SK-MEL-5 (cell line): ENCODE data around the gene HTR3C. TPM values are rescaled to one million over a fixed set of nuclear protein-coding genes. Genes with fewer than 3 reads are reported as not detected.

Source experiments
- DNase-seq: peaks from one replicate; pipeline ENCODE4 v3.0.0-alpha.2; 2016; ENCODE audit warnings: low read depth, low spot score
- in situ Hi-C: cut with HindIII; loops from 2 replicates; pipeline ENCODE4 v1.10.0; 2016; ENCODE audit warnings: low sequenced_read_pairs, high pct_unique_total_duplicates, low pct_unique_long_range_greater_than_20kb
- small RNA-seq, 2 experiments: library from RNA; depleted of rRNA; stranded (forward); fragments of <200 nt; gene quantifications; one replicate each; pipeline ENCODE3, GENCODE V24; 2014
- total RNA-seq: library from RNA; depleted of rRNA; stranded (reverse); fragments of >200 nt; shearing (Covaris generic); gene quantifications from 2 replicates; pipeline ENCODE4 v1.2.3, GENCODE V29; 2014; rRNA removed

The HTR3C gene
- total RNA-seq, 1 experiment from 2014 or later, result not detected

GRCh38 chr3:184073621-184074020, 20.8 kb downstream of the HTR3C start:
- no peak for DNase-seq
- in situ Hi-C loops, result no loop called here

- in situ Hi-C loops, result no loop called here
- no peak for DNase-seq
These were observed 23.1 kb downstream of the HTR3C start for GRCh38 chr3:184075901-184076300.

- DNase-seq, result no peak
- in situ Hi-C loops, result no loop called here
These were observed 25.0 kb downstream of the HTR3C start for GRCh38 chr3:184077881-184078280.

GRCh38 chr3:184078851-184079250, 26.0 kb downstream of the HTR3C start:
- DNase-seq, result no peak
- in situ Hi-C loops, result no loop called here

- DNase-seq, result no peak
- in situ Hi-C loops, result no loop called here
These were observed 28.4 kb downstream of the HTR3C start for GRCh38 chr3:184081116-184081830.

GRCh38 chr3:184082034-184082433, 29.2 kb downstream of the HTR3C start:
- no peak for DNase-seq
- in situ Hi-C loops, result no loop called here

GRCh38 chr3:184082465-184082864, 29.6 kb downstream of the HTR3C start:
- in situ Hi-C loops, result no loop called here
- no peak for DNase-seq

- in situ Hi-C loops, result no loop called here
- DNase-seq, result no peak
These were observed 32.6 kb downstream of the HTR3C start for GRCh38 chr3:184085389-184085852.

- DNase-seq, result no peak
- in situ Hi-C loops, result no loop called here
These were observed 39.4 kb downstream of the HTR3C start for GRCh38 chr3:184092199-184092598.

- in situ Hi-C loops, result no loop called here
- DNase-seq, result no peak
These were observed 44.0 kb downstream of the HTR3C start, which contains the start of gene HTR3E for GRCh38 chr3:184096811-184097383. TSS of gene HTR3E (plus strand) at chr3:184097064. CDS start at chr3:184097530, 466 bp downstream.

- DNase-seq, result no peak
- in situ Hi-C loops, result no loop called here
These were observed 44.7 kb downstream of the HTR3C start for GRCh38 chr3:184097556-184097955.

GRCh38 chr3:184099806-184100686, 47.2 kb downstream of the HTR3C start:
- in situ Hi-C loops, result no loop called here
- no peak for DNase-seq

Small RNA genes lying within 50 kb of the gene (small RNA-seq; reads per million reads assigned to genes)
- gene RF00019, result 0 reads per million in 2 experiments

Other genes starting within 250 kb of the HTR3C start
- gene MAP6D1, start 227.5 kb upstream of the HTR3C start, total RNA-seq, result 4.5 and 5.7 TPM in 2 replicates
- 55.4 and 68.7 TPM in 2 replicates for gene PARL, start 168.2 kb upstream of the HTR3C start, total RNA-seq
- 9.7 and 12.3 TPM in 2 replicates for gene ABCC5, start 35.2 kb upstream of the HTR3C start, total RNA-seq
- gene HTR3D, start 21.3 kb upstream of the HTR3C start, total RNA-seq, result not detected in 2 replicates
- not detected in 2 replicates for gene HTR3E, start 44.0 kb downstream of the HTR3C start, total RNA-seq
- 62.6 and 66.4 TPM in 2 replicates for gene EIF2B5, start 82.3 kb downstream of the HTR3C start, total RNA-seq
- gene DVL3, start 102.3 kb downstream of the HTR3C start, total RNA-seq, result 29.1 and 32.0 TPM in 2 replicates
- 353 and 355 TPM in 2 replicates for gene AP2M1, start 121.8 kb downstream of the HTR3C start, total RNA-seq
- gene ABCF3, start 133.2 kb downstream of the HTR3C start, total RNA-seq, result 24.7 and 32.2 TPM in 2 replicates
- gene VWA5B2, start 176.5 kb downstream of the HTR3C start, total RNA-seq, result not detected in 2 replicates
- gene ALG3, start 195.9 kb downstream of the HTR3C start, total RNA-seq, result 96.6 and 100 TPM in 2 replicates
- 16.0 and 16.5 TPM in 2 replicates for gene EEF1AKMT4, start 196.6 kb downstream of the HTR3C start, total RNA-seq
- 0.35 and 0.77 TPM in 2 replicates for gene CAMK2N2, start 208.5 kb downstream of the HTR3C start, total RNA-seq
- gene ECE2, start 223.0 kb downstream of the HTR3C start, total RNA-seq, result not detected in 2 replicates
- gene PSMD2, start 246.2 kb downstream of the HTR3C start, total RNA-seq, result 423 and 430 TPM in 2 replicates